Duodenal mucosa (tissue), 2 donors: Measurements from ENCODE around the gene OXCT2.

Experiments
- H3K27ac ChIP-seq: one replicate; pipeline ENCODE4 v1.7.0; 2013; ENCODE audit warnings: low read depth, low read length
- H3K27me3 ChIP-seq, 2 donors: one replicate each; pipeline ENCODE4 v1.7.0; 2013; ENCODE audit warnings: low read length in 2 of 2, control low read depth in 1 of 2; ENCODE audit not compliant: insufficient read depth in 2 of 2, control insufficient read depth in 1 of 2
- H3K36me3 ChIP-seq, 2 donors: one replicate each; pipeline ENCODE4 v1.7.0; 2013; ENCODE audit warnings: low read length in 2 of 2, control low read depth in 1 of 2; ENCODE audit not compliant: insufficient read depth in 2 of 2, control insufficient read depth in 1 of 2
- H3K4me1 ChIP-seq, 2 donors: one replicate each; pipeline ENCODE4 v1.7.0; 2013; ENCODE audit warnings: low read length in 2 of 2, control low read depth in 1 of 2; ENCODE audit not compliant: insufficient read depth in 2 of 2, control insufficient read depth in 1 of 2
- H3K4me3 ChIP-seq, 2 donors: one replicate each; pipeline ENCODE4 v1.7.0; 2013; ENCODE audit warnings: low read length in 2 of 2, low read depth in 1 of 2
- H3K9ac ChIP-seq, 2 donors: one replicate each; pipeline ENCODE4 v1.7.0; 2013; ENCODE audit warnings: low read length in 2 of 2, low read depth in 1 of 2
- H3K9me3 ChIP-seq, 2 donors: one replicate each; pipeline ENCODE4 v1.7.0; 2013; ENCODE audit warnings: low read length in 2 of 2, control low read depth in 1 of 2; ENCODE audit not compliant: control insufficient read depth in 1 of 2

Gene OXCT2

GRCh38 chr1:39755965-39756659 is 15.0 kb downstream of the OXCT2 start:
- H3K36me3 ChIP-seq = peaks cover 30 to 86% of the 10 kb centered on the region in 2 donors

GRCh38 chr1:39754906-39755504 is 16.1 kb downstream of the OXCT2 start:
- Histone ChIP-seq H3K27ac (no peak overlapping the region), H3K36me3 (peaks cover 30 to 96% of the 10 kb centered on the region in 2 donors), H3K9me3 (no peaks in the 10 kb centered on the region), H3K4me1 (no peaks in the 10 kb centered on the region), H3K4me3 (no peak overlapping the region), H3K9ac (no peak overlapping the region), H3K27me3 (no peaks in the 10 kb centered on the region)

More at GRCh38 chr1:39755965-39756659, 15.0 kb downstream of the OXCT2 start:
- Histone ChIP-seq H3K4me3 (no peak overlapping the region), H3K27me3 (no peaks in the 10 kb centered on the region), H3K9ac (no peak overlapping the region), H3K4me1 (no peaks in the 10 kb centered on the region), H3K27ac (no peak overlapping the region), H3K9me3 (no peaks in the 10 kb centered on the region)

DNA sequence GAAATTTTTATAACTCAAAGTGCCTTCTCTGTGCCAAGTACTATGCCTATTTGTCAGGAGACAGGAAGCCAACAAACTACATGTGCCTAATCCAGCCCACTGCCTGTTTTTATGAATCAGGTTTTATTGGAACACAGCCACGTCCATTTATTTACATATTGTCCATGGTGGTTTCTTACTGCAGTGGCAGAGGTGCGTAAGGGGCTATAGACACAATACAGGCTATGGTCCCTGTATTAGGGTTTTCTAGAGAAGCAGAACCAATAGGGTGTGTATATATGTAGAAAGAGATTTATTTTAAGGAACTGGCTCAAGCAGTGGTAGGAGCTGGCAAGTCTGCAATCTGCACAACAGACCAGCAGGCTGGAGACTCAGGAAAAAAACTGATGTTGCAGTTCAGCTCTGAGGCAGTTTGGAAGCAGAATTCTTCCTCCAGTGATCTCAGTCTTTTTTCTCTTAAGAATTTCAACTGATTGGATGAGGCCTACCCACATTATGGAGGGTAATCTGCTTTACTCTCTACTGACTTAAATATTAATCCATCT is 17.1 kb downstream of the OXCT2 start:
- Histone ChIP-seq H3K27me3 (no peaks in the 10 kb centered on the region), H3K9ac (no peak overlapping the region), H3K9me3 (no peaks in the 10 kb centered on the region), H3K4me1 (no peaks in the 10 kb centered on the region), H3K27ac (no peak overlapping the region), H3K36me3 (peaks cover 35 to 96% of the 10 kb centered on the region in 2 donors), H3K4me3 (no peak overlapping the region)

- Histone ChIP-seq H3K4me3 (no peak overlapping the region), H3K36me3 (peaks cover 42 to 98% of the 10 kb centered on the region in 2 donors), H3K4me1 (no peaks in the 10 kb centered on the region), H3K9me3 (no peaks in the 10 kb centered on the region), H3K27ac (no peak overlapping the region), H3K9ac (no peak overlapping the region), H3K27me3 (no peaks in the 10 kb centered on the region)
Measured at GRCh38 chr1:39753132-39754025, 17.8 kb downstream of the OXCT2 start.

GRCh38 chr1:39752703-39753102 is 18.4 kb downstream of the OXCT2 start:
- Histone ChIP-seq H3K9me3 (no peaks in the 10 kb centered on the region), H3K27me3 (no peaks in the 10 kb centered on the region), H3K9ac (no peak overlapping the region)

GRCh38 chr1:39751595-39751994 is 19.6 kb downstream of the OXCT2 start:
- H3K9ac ChIP-seq = no peak overlapping the region
- H3K27ac ChIP-seq = no peak overlapping the region
- H3K4me3 ChIP-seq = no peak overlapping the region
- H3K27me3 ChIP-seq = no peaks in the 10 kb centered on the region
- no peaks in the 10 kb centered on the region for H3K9me3 ChIP-seq
- peaks cover 51 to 97% of the 10 kb centered on the region in 2 donors for H3K36me3 ChIP-seq
- H3K4me1 ChIP-seq = no peaks in the 10 kb centered on the region

More at GRCh38 chr1:39752703-39753102, 18.4 kb downstream of the OXCT2 start:
- Histone ChIP-seq H3K4me1 (no peaks in the 10 kb centered on the region), H3K4me3 (no peak overlapping the region), H3K36me3 (peaks cover 48 to 98% of the 10 kb centered on the region in 2 donors), H3K27ac (no peak overlapping the region)

GRCh38 chr1:39745016-39745670 is 26.0 kb downstream of the OXCT2 start:
- Histone ChIP-seq H3K9me3 (no peaks in the 10 kb centered on the region), H3K9ac (no peak overlapping the region), H3K27me3 (no peaks in the 10 kb centered on the region), H3K36me3 (peaks cover 60 to 89% of the 10 kb centered on the region in 2 donors), H3K4me3 (no peak overlapping the region), H3K27ac (no peak overlapping the region), H3K4me1 (peaks cover 0 to 2% of the 10 kb centered on the region in 2 donors)

DNA sequence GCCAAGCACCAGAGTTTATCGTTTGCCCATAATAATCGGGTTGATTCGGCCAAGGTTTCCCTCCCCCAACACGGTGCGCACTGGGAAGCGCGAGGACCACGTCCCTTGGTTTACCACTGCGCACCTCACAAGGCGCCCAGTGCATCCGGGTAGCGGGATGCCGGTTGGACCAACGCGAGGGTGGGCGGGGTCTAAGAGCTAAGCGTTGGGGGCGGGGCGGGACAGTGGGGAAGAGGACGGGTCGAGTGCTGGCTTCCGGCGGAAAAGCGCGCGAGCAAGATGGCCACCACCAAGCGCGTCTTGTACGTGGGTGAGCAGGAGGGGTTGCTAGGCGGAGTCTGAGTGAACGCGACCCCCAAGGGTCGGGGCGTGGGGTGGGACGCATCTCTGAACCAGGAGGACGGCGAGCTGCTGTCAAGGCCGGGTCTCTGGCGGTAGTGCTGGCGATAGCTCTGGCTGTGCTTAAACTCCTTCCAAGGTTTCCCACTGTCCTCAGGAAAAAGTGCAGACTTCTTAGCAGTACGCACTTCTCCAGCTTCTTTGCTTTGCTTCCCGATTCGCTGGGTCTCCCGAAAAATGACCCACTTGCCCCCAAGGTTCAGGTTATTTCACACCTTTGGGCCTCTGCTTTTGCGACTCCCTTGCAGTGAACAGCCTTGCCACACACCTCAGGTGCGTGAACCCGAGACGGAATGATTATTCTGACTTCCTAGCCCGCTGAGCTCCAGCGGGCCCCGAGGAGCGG is 32.4 kb downstream of the OXCT2 start, which contains the start of gene PPIE:
TSS of gene PPIE (plus strand) at position 261 of the 745 bp plus-strand sequence. CDS start at position 280, 19 bp downstream.
- Histone ChIP-seq H3K9ac (peak within 1 kb of the TSS; percentile 92 to 96), H3K27me3 (peaks cover 2 to 3% of the 10 kb centered on the region in 2 donors), H3K9me3 (no peaks in the 10 kb centered on the region), H3K4me1 (peaks cover 12 to 13% of the 10 kb centered on the region in 2 donors), H3K4me3 (peak within 1 kb of the TSS; percentile 99), H3K36me3 (peaks cover 23 to 27% of the 10 kb centered on the region in 2 donors), H3K27ac (no peak within 1 kb of the TSS)

DNA sequence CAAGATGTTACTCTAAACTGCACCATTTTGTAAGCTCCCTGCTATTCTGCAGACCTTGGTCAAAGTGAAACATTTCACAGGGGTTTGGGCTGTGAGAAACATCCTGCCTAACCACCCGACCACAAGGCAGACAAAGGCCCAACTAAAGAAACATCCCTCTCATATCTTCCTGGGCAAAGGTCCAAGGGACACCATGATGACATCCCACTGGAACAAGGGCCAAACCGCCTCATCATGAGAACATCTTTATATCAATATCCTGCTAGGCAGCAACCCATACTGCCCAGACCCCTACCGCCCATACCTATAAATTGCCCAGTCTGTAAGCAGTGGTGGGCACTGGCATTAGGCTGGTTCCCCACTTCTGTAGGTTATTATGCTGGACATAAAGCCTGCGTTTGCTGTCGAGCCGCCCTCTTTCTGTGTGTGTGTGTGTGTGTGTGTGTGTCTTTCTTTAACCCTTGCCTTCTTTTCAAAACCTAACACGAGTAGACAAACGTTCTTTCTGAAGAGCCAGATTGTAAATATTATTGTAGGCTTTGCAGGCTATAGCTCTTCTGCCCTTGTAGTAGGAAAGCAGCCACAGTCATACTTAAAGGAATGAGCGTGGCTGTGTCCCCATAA is 33.5 kb downstream of the OXCT2 start:
- Histone ChIP-seq H3K36me3 (peaks cover 14 to 16% of the 10 kb centered on the region in 2 donors), H3K27me3 (peaks cover 6 to 10% of the 10 kb centered on the region in 2 donors), H3K4me1 (peaks cover 12 to 13% of the 10 kb centered on the region in 2 donors), H3K4me3 (no peak overlapping the region), H3K9me3 (no peaks in the 10 kb centered on the region), H3K27ac (no peak overlapping the region), H3K9ac (no peak overlapping the region)
